SK-N-SH treated with all-trans-retinoic acid at 6 μM for 48 hours (cell line): ENCODE data around the gene TLCD5.

Source experiments
- CSDC2 ChIP-seq: fragments of 250-450 bp; sonication (Bioruptor Pico); IDR thresholded peaks from 2 replicates; pipeline ENCODE4 v1.5.0; 2020; ENCODE audit warnings: mild to moderate bottlenecking, moderate library complexity
- CSRNP3 ChIP-seq: fragments of 250-450 bp; sonication (Bioruptor Pico); IDR thresholded peaks from 2 replicates; pipeline ENCODE4 v1.5.1; 2021; ENCODE audit warnings: mild to moderate bottlenecking, moderate library complexity
- GLIS3 ChIP-seq: fragments of 250-450 bp; sonication (Bioruptor Pico); IDR thresholded peaks from 2 replicates; pipeline ENCODE4 v1.5.0; 2020; ENCODE audit warnings: mild to moderate bottlenecking, moderate library complexity
- OSR1 ChIP-seq: fragments of 250-450 bp; sonication (Bioruptor Pico); IDR thresholded peaks from 2 replicates; pipeline ENCODE4 v1.8.0; 2022; ENCODE audit warnings: moderate library complexity, mild to moderate bottlenecking, inconsistent platforms
- PATZ1 ChIP-seq: fragments of 250-450 bp; sonication (Bioruptor Pico); IDR thresholded peaks from 2 replicates; pipeline ENCODE4 v1.8.0; 2020; ENCODE audit warnings: mild to moderate bottlenecking, moderate library complexity, borderline replicate concordance
- PPARA ChIP-seq: fragments of 250-450 bp; sonication (Bioruptor Pico); IDR thresholded peaks from 2 replicates; pipeline ENCODE4 v1.5.0; 2020; ENCODE audit warnings: mild to moderate bottlenecking, borderline replicate concordance
- RARB ChIP-seq: fragments of 250-450 bp; sonication (Bioruptor Pico); IDR thresholded peaks from 2 replicates; pipeline ENCODE4 v1.8.0; 2021; ENCODE audit warnings: mild to moderate bottlenecking, moderate library complexity
- SNAI2 ChIP-seq: fragments of 250-450 bp; sonication (Bioruptor Pico); IDR thresholded peaks from 2 replicates; pipeline ENCODE4 v1.5.0; 2020; ENCODE audit warnings: mild to moderate bottlenecking, moderate library complexity
- TOX ChIP-seq: fragments of 250-450 bp; sonication (Bioruptor Pico); IDR thresholded peaks from 2 replicates; pipeline ENCODE4 v1.8.0; 2021; ENCODE audit warnings: mild to moderate bottlenecking, moderate library complexity, borderline replicate concordance
- ZNF8 ChIP-seq: fragments of 450-650 bp; formaldehyde crosslinking; IDR thresholded peaks from 2 replicates; pipeline ENCODE4 v1.5.0; 2020; ENCODE audit warnings: mild to moderate bottlenecking, moderate library complexity

- TF ChIP-seq CSRNP3 (CRISPR knock-in tag), result no peak
- TF ChIP-seq SNAI2 (CRISPR knock-in tag), result no peak
- TF ChIP-seq RARB (CRISPR knock-in tag), result no peak
- TF ChIP-seq ZNF8 (CRISPR knock-in tag), result no peak
- TF ChIP-seq PPARA (CRISPR knock-in tag), result no peak
- no peak for TF ChIP-seq PATZ1 (CRISPR knock-in tag)
- TF ChIP-seq CSDC2 (CRISPR knock-in tag), result no peak
- TF ChIP-seq GLIS3 (CRISPR knock-in tag), result no peak
- TF ChIP-seq TOX, result no peak
- no peak for TF ChIP-seq OSR1 (CRISPR knock-in tag)
These were observed 7.2 kb upstream of the TLCD5 start for GRCh38 chr11:120317689-120318480.
